ENCODE results near the gene MTM1.
A peak's percentile ranks its signal among the peaks of the same experiment; 100 is the strongest.

The MTM1 gene

DNA sequence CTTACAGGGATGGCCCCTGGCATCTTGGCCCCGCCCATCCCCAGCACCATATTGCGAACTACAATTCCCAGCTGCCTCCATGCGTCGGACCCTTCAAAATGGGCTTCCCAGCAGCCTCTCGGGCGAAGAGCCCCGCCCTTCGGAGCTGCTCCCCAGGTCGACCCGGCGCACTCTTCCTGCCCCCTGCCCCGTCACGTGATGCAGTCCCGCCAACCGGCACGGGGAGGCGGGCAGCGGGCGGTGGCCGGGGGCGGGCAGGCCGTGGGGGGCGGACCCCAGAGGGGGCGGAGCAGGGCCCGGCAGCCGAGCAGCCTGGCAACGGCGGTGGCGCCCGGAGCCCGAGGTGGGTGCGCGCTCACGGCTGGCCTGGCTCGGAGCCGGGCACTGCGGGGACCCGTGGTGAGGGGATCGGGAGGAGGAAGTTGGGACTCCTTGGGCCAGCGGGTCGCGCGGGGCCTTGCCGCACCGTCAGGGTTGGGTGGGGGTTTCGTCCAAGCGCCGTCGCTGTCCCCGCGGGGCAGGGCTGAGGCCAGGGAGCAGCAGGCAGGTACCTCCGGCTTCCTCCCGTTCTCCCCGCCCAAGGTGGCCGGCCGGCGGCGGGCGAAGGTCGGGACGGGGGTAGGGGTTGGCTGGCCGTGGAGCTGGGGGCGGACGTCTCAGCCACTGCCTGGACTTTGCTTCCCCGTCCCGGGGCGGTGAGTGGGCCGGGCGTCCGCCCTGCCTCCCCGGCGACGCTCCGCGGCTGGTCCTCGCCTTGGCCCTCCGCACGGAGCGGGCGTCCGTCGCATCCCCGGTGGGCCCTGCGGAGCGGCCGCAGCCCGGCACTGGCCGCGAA is at the start of gene MTM1:
TSS of gene MTM1 (plus strand) at position 302 of the 835 bp plus-strand sequence. CDS start 23,994 bp downstream, outside the sequence.
- peak; percentile 92 to 96 for DNase-seq

DNA sequence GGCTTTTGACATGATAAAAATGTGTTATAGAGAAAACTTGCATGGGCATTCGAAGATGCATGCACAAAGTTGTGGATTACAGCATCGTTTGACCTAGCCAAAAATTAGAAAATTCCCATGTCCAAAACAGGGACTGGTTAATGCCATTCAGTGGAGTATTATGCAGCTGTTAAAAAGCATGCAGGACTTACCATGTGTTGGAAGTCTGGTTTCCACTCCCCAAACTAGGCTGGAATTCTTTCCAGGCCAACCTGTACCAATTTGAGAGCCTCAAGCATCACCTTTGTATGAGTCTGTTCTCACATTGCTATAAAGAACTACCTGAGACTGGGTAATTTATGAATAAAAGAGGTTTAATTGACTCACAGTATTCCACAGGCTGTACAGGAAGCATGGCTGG is 45.9 kb upstream of the MTM1 start:
- no peak for DNase-seq

DNA sequence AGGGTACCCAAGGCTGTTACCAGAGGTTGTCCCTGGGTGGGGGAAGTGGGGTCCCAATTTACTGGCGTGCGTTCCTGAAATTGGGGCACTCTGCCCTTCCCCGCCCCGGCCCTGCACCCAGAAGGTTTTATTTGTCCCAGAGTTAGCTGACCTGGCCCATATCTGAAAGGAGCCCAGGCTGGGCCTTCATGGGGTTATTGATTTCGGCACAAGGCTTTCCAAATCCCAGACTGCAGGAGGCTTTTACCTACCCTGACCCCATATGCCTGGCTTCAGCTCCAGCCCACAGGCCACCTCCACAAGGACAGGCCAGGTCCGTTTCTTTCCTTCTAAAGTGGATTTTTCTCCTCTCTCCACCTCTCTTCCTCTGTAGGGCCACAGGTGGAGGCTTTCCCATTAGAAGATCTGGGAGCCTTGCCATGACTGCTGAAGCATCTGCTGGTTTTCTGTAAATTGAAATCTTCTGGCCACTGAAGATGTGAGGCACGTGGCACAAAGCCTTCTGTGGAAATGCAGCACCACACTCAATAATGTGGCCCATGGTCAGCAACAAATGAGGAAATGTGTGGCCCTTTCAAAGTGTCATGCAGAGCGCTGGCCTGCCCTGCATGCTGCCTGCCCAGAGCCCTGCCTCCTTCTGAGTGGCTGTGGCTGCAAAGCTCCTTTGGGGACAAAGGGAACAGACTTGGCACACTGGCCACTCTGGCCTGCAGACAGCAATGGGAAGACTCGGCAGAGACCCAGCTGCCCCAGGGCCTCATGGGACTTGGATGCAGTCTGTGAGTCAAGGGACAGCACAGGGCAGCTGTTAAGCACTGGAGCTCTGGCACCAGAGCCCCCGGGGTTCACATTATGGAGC is 43.1 kb upstream of the MTM1 start:
- no peak for DNase-seq

DNA sequence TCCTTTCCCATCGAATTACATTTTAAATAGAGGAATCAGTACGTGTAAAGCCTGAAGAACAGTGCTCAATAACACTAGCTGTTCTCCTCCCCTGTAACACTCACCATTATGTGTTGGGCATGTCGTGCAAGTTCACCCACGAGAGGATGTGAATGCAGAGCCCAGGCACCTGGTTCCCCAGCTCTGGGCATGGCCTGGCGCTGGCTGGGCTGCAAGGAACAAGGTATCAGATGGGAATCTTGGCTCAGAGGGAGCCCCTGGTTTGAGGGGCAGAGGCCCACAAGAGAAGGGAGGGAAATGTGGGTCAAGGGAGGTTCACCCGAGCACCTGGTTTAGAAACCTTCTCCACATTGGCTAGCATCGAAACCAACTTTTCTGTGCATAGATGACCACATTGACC is 41.7 kb upstream of the MTM1 start:
- no peak for DNase-seq

DNA sequence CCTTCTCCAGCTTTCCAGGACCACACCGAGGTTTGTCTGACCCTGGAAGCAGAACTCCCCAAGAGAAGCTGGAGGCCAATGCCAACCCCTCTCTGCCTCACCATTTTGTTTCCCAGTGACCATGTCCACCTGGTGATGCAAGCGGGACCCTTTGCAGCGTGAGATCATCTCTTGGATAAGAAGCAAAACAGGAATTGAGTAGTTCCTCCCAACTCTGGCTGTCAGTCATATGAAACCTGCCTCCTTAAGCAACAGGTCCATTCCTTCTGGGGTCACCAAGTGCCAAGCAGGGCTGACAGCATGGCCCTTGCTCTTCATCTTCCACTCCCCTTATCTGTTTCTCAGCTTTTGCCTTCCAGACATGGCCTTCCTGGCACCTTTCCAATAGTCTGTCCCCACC is 41.3 kb upstream of the MTM1 start:
- no peak for DNase-seq

DNA sequence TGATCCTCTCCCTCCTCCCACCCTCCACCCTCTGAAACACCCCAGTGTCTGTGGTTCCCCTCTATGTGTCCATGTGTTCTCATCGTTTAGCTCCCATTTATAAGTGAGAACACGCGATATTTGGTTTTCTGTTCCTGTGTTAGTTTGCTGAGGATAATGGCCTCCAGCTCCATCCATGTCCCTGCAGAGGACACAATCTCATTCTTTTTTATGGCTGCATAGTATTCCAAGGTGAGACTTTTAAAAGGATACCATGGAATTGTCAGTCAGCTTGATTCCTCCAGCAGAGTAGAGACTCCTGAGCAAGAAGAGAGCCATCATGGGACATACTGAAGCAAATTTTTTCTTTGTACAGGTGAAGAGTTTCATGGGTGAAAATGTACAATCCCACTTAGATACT is 38.8 kb upstream of the MTM1 start:
- DNase-seq = no peak

DNA sequence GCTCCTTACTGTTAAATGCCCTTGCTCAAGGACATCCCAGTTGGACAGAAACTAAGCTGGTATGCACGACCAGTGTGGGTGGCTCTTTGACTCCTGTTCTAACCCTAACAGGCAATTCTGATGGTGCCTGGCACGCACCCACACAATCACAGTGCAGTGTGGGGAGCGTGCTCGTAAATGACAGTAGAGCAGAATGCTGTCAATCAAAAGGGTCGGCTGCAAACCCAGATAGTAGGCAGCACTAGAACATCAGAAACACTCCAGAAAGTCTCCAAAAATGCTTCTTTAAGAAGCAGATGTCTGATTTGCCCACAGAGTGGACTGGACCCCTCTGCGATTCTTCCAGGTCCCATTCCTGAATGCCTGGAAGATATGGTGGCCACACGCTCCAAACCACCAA is 37.6 kb upstream of the MTM1 start:
- no peak for DNase-seq

DNA sequence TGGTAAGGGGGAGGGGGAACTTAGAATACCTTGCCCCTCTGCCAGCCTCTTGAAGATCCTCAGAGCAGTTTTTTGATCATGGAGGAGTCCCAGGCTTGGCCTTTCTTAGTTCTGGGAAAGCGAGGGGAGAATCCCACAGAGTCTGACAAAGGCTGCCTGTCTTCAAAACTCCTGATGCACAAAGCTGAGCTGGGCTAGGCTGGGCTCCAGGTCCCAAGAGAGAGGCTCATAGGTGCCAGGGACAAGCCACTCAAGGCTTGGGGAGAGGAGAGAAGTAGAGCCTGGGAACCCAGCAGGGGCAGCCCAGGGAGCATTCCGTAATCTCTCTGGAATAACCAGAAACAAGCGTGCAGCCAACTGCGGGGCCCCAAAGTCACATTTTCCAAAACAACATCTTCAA is 37.0 kb upstream of the MTM1 start:
- DNase-seq = no peak

DNA sequence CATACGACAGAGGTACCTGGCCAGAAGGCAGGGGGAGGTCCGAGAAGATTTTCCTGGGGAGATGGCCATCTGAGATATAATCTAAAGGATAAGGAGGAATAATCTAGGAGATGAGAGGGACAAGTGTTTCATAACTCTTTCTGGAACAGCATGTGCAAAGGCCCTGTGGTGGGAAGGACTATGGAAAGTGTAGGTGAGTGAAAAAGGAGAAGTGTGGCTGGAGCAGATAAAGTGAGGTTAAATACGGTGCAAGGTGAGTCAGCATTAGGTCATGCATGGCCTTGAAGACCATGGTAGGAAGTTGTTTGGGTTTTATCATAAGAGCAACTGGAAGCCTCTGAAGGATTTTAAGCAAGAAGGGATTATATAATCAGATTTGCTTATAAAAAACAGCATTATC is 34.6 kb upstream of the MTM1 start:
- no peak for DNase-seq

DNA sequence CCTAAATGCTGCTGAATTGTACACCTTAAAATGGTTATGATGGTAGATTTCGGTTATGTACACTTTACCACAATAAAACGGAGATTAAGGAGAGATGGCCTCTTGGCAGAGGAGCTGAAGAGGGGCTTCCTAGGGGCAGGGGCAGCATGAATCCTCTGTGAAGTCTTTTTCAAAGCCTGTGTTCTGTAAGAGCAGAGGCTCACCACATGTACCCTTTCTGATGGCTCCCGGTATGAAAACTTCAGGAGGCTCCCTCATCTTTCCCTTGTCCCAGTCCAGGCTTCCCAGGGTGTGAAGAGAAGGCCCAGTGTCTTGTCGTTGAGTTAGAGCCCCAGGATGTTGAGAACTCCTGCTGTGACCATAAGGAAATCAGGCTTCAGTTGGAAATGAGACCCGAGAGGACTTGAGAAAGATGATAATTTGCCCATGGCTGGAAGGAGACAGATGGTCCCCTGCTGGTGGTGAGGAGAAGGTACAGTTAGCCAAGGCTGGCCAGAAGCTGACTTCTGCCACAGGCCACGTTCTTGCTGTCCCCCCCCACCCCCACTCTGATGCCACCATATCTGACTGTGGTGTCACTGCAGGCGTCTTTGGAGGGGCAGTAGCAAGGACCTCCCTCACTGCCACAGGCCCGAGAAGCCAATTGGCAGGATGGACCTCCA is 31.8 kb upstream of the MTM1 start:
- DNase-seq = no peak

DNA sequence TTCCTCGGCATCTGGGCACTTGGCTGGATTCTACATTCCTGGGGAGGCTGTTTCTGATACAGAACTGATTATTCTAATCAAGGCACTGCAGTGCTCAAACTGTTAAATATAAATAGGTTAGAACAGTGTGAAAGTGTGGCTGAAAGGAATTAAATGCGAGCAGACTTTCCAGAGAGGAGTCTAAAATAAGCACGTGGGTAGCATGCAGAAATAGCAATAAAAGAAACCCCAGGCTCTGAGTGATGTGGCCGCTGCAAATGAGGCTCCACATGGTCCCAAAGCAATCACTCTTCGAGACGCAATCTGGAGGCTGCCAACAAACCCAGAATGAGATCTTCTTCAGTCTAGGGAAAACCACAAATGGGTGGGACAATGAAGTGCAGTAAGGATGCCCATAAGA is 30.6 kb upstream of the MTM1 start:
- DNase-seq = no peak

DNA sequence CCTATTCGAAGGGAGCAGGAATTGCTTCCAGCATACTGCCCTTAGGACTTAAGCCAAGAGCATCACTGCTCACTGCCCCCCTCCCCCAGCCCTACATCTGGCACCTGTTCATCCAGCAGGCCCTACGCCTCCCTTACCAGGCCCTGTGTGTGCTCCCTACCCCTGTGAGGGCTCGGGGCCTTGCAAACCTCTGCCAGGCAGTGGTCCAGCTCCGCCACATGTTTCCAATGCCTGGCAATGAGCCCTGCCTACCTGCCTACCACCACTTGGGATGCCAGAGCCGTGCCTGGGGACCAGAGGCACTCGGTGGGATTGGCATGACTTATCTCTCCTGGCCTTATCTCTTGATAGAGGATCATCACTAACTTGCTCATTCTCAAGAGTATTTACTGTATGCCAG is 27.5 kb upstream of the MTM1 start:
- no peak for DNase-seq

DNA sequence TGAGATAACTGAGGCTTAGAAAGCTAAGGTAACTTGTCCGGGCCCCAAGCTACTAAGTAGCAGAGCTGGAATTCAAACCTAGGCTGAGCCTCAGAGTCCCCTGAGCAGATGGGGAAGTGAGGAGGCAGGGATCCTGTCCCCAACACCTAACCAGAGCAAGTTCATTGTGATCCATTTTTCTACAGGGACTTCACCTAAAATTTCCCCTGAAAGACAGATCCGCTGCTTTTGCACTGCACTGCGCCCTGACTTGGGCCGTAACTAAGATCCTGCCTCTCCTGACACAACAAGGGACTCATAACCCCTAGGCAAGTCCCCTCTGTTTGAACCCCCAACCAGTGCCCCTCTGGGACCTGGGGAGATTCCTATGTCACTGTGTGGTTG is 25.6 kb upstream of the MTM1 start:
- no peak for DNase-seq

DNA sequence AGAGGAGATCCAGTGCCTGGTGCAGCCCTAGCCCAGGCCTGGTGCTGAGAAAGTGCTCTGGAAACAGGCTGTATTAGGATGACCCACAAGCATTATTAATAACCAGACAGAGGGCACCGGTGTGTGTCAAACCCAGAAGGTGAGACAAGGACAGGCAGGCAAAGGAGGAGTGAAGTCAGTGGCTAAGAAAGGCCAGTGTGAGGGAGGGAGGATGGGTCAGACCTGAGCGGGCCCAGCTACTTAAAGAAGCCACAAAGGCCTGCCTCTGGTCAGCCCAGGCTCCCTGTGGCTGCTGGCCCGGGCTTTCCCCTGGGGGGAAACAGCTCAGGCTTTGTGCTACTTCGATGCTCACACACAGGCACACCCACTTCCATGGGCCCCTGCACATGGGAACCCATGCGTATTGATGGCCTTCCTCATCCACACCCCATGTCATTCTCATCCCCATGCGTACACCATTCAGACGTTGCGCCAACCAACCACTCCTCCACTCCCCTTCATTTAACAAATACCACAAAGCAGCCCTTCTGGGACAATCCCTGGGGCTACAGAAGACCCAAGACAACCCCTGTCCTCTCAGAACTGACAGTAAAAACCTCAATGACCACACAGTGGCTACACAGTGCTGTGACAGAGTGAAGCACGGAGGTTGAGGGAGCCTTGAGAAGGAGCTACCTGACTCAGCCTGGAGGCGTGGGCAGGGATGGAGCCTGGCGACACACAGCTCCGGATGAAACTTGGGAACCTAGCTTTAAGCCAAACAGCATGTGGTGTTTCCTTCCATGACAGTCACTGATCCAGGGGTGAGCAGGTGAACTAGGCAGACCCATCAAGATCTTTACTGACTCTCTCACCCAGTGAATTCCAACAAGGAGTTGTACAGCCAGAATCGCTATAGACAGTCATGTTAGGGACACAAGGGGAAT is 24.9 kb upstream of the MTM1 start:
- no peak for DNase-seq

DNA sequence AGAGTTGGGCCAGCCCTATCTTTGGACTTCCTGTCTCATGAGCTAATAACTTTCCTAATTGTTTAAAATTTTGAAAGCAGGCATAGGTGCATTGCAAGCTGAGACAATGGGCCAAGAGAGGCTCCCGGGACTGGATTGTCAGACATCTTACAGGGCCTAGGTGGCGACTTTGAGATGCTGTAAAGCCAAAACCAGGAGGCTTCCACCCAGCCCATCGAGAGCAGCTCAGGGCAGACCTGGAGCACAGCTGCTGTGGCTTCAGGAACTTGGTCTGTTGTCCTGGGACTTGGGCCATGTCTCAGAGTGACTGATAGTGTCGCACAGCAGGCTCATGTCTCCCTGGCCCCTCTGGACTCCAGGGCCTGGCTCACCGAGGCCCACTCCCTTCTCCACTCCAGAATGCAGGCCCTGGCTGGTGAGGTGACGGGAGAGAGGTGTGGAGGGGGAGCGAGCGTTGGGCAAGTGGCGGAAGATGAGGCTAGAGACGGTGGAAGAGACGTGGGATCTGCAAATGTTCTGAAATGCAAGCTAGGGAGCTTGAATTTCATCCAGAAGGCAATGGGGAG is 24.1 kb upstream of the MTM1 start:
- DNase-seq = peak in 1 of 2 experiments; percentile 39

DNA sequence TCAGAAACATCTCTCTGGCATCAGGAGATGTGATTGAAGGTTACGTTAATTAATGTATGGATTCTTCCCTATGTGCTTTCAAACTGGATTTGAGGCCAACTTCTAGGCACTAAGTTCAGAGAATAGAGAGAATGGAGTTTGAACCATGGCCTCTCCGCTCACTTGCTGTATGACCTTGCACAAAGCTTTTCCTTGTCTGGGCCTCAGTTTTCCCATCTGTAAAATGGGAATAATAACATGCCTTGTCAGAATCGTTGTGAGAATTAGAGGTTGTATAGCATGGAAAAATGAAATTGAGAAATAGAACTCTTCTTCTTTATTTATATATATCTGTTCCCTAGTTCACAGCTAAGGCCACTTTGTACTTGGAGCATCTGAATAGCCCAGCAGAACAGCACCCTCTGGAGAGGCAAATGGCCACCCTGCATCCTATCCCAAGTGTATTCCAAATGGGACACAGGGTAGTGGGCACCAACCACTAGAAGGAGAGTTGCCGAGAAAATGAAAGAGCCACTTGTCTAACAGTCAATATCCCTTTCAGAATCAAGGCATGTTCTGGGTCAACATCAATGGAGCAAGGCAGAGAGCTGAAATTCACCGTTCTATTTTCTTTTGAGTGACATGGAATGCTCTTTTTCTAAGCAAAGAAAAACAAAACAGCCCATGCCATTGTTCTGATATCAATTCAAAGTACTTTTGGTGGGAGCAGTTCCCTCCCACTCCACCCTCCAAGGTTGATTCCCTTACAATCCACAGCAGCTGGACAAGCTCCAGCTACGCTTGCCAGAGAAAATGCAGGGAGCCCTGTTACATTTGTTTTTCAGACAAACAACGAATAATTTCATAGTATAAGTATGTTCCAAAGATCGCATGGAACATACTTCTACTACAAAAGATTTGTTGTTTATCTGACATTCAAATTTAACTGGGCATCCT is 23.3 kb upstream of the MTM1 start:
- no peak for DNase-seq

DNA sequence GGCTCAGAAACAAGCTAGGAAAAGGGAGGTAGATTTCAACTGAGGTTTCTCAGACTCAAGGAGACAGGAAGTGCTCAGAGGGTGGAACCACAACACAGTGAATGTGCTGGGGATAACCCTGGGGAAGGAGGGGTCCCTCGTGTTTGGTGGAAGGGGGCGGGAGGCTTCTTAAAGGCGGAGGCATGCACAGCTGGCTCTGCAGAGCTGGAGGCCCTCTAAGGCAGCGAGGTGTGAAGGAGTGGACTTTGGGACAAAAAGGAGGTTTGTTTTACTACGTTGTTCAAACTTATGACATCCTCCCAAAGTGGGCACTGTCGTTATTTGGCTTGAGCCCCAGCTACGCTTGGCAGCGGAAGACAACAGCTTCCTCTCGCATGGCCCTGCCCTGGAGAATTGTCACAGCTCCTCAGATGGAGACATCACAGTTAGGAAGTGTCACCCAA is 21.7 kb upstream of the MTM1 start:
- no peak for DNase-seq

DNA sequence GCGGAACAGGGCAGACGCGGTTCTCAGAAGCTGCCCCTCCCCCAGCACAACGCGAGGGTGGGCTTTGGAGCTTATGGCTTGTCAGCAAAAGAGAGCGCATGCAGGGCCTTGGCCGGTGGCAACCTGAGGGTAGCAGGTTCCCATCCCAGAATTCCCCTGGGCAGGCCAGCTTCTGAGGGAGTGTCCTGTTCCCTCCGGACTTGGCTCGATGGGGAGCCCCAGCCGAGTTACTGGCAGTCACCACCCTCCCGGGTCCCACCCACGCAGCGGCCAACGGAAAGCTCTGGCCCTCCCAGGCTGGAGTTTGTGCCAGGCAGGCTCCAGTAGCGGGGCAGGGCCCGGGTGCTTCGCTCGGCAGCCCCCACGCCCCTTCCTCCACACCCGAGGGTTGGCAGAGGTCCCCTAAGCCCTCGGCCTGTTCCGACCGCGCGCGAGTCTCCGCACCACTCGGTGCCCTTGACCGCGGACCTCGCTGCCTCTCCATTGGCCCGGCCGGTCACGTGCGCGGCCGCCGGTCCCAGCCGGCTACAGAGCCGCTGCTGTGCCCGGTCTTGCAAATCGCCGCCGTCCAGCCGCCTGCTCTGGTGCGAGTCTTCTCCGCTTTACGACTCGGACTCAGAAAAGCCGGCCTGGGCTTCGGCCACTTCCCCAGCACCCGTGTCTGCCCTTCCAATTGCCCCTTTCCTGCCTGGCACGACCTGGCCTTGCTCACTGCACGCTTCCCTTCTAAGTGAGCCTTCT is 20.9 kb upstream of the MTM1 start:
- peak in 1 of 2 experiments; percentile 57 for DNase-seq

DNA sequence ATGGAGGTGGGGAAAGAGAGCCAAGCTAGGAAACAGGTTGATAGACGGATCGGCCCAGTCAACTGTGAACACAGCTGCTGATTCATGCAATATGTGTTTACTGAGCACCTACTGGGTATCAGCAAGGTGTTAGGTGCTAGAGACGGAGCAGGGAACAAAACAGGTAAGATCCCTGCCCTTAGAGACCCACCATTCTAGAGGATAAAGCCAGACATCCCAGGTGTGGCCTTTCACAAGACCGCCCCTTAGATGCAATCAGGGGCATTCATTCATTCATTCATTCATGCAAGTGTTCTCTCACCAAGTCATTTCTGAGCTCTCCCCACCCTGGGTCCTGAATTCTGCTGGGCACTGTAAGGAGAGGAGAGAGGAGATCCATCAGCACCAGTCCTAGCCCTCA is 20.2 kb upstream of the MTM1 start:
- DNase-seq = no peak

DNA sequence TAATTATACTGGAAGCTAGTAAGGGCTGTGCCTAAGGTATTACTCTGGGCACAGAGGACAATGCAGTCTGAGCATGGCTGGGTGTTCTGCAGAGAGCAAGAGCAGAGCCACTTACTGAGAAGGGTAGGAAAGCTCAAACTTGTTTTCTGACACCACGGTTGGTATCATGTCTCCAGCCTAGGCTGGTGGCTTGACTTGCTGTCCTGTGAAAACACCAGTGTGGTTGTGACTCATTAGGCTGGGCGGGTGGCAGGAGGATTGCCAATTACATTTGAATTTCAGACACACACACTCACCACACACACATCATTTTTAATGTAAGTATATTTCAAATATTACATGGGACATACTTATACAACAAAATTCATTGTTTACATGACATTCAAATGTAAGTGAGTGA is 19.7 kb upstream of the MTM1 start:
- DNase-seq = no peak
